ENCODE results near the gene SOD3. TPM values are rescaled to one million over a fixed set of nuclear protein-coding genes. Genes with fewer than 3 reads are reported as not detected.

Gene SOD3
- total and polyA plus RNA-seq, 7 experiments from 2014 or later, result not detected

DNA sequence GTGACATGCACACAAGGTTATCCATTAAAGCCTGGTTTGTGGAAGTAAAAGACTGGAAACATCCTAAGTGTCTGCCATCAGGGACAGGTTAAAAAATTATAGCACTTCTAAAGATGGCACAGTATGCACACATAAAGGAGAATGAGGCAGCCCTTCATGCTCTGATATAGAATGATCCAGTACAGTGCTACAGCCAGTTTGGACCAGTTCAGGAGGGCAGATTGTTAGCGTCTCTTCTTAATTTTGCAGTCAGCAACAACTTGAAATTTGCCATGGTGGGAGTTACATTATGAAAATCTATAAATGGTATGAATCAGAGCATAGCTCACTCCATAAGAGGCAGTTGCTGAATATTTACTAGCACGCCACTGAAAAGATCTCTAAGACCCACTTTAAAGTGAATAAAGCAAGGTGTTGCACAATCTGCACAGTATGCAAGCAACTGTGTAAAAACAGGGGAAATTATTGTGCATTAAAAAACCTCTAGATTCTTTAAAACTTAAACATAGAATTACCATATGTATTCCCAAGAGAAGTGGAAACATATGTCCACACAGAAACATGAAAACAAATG, 20.3 kb upstream of the SOD3 start:
- peaks cover 0 to 7% (median 0%) of the 10 kb centered on the region in 11 donors for H3K9me3 Mint-ChIP-seq
- DNase-seq (no peak), ATAC-seq (no peak)
- no peaks in the 10 kb centered on the region for H3K4me1 ChIP-seq (ENCODE audit: control insufficient read depth in 2 of 2, insufficient read depth in 2 of 2, low read length in 2 of 2)
- CTCF ChIA-PET, result no interaction called here
- no peak overlapping the region for H3K27ac Mint-ChIP-seq
- no peak overlapping the region for H3K27ac ChIP-seq (ENCODE audit: low read depth, low read length)
- peaks cover 0 to 1% (median 0%) of the 10 kb centered on the region in 7 donors for H3K4me1 Mint-ChIP-seq
- intact Hi-C loops (cut with micrococcal nuclease), result no loop called here
- H3K27me3 Mint-ChIP-seq, result peaks cover 0 to 20% (median 5%) of the 10 kb centered on the region in 5 donors
- H3K4me3 Mint-ChIP-seq, result no peak overlapping the region
- POLR2A ChIA-PET, result no interaction called here
- H3K4me3 ChIP-seq (ENCODE audit: low read length), result no peak overlapping the region
- H3K27me3 ChIP-seq (ENCODE audit: control insufficient read depth in 2 of 2, insufficient read depth in 2 of 2, low read length in 2 of 2), result no peaks in the 10 kb centered on the region
- H3K36me3 ChIP-seq (ENCODE audit: control insufficient read depth in 2 of 3, insufficient read depth in 3 of 3, low read length in 3 of 3), result no peaks in the 10 kb centered on the region
- no peaks in the 10 kb centered on the region for H3K36me3 Mint-ChIP-seq
- no peaks in the 10 kb centered on the region for H3K9me3 ChIP-seq (ENCODE audit: control insufficient read depth in 2 of 3, low read length in 3 of 3)

DNA sequence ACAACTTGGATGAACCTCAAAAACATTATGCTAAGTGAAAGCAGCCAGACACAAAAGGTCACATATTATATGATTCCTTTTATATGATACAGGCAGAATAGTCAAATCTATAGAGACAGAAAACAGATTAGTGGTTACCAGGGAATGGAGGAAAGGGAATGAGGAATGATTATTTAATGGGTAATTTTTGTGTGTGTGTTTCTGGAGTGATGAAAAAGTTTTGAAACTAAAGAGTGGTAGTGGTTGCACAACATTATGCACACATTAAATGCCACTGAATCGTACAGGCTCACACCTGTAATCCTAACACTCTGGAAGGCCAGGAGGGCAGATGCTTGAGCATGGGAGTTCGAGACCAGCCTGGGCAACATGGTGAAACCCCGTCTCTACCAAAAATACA, 19.6 kb upstream of the SOD3 start:
- H3K9me3 Mint-ChIP-seq, result peaks cover 0 to 7% (median 0%) of the 10 kb centered on the region in 11 donors
- intact Hi-C loops (cut with micrococcal nuclease), result no loop called here
- H3K27me3 Mint-ChIP-seq, result peaks cover 0 to 16% (median 5%) of the 10 kb centered on the region in 5 donors
- no peak for ATAC-seq
- ChIA-PET CTCF (no interaction called here), POLR2A (no interaction called here)
- no peaks in the 10 kb centered on the region for H3K36me3 ChIP-seq (ENCODE audit: control insufficient read depth in 2 of 3, insufficient read depth in 3 of 3, low read length in 3 of 3)
- no peak overlapping the region for H3K27ac ChIP-seq (ENCODE audit: low read depth, low read length)
- no peak for DNase-seq
- H3K4me3 ChIP-seq (ENCODE audit: low read length), result no peak overlapping the region
- H3K36me3 Mint-ChIP-seq, result no peaks in the 10 kb centered on the region
- no peak overlapping the region for H3K27ac Mint-ChIP-seq
- H3K4me3 Mint-ChIP-seq, result no peak overlapping the region
- no peaks in the 10 kb centered on the region for H3K4me1 Mint-ChIP-seq
- H3K4me1 ChIP-seq (ENCODE audit: control insufficient read depth in 2 of 2, insufficient read depth in 2 of 2, low read length in 2 of 2), result no peaks in the 10 kb centered on the region
- no peaks in the 10 kb centered on the region for H3K27me3 ChIP-seq (ENCODE audit: control insufficient read depth in 2 of 2, insufficient read depth in 2 of 2, low read length in 2 of 2)
- H3K9me3 ChIP-seq (ENCODE audit: control insufficient read depth in 2 of 3, low read length in 3 of 3), result no peaks in the 10 kb centered on the region

DNA sequence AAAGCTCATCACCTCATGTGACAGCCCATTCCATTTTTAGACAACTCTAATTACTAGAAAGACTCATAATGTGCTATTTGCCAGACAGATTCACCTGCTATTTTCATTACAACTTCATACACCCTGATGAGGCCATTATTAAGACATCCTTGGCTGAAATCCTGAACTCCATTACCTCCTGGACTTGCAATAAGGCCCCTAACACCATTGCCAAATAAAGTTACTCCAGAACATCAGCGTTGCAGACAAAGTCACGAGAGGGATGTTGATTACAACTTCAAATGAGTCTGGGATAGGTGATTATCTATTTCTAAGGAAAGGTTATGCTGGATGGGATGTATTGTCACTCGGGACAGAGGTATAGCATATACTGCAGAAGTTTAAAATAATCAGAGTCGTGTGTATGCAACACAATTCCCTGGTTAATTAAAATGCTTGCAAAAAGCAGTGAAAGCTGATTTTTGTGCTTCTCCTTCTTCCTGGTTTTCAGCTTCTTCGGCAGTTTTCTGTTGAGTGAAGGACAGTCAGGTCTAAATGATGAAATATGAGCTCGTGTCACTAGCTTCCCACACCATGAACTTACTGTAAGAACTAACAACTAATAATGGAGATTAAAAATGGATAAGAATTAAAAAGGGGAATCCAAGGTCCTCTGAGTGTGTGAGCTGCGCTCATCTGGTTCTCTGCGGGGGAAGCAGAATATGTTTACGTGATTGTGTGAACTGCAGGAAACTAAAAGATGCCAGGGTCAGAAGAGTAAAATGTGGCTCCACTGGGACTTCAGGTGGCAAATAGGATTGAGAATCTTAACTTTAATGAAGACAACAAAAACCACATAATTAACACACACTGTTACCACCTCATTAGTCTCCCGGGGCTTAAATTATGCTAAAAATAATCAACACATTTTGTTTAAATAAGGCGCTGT, 17.6 kb upstream of the SOD3 start:
- no peaks in the 10 kb centered on the region for H3K27me3 ChIP-seq (ENCODE audit: control insufficient read depth in 2 of 2, insufficient read depth in 2 of 2, low read length in 2 of 2)
- Mint-ChIP-seq H3K9me3 (peaks cover 0 to 4% (median 0%) of the 10 kb centered on the region in 11 donors), H3K36me3 (no peaks in the 10 kb centered on the region), H3K27ac (no peak overlapping the region), H3K4me1 (no peaks in the 10 kb centered on the region), H3K27me3 (peaks cover 0 to 16% (median 5%) of the 10 kb centered on the region in 5 donors), H3K4me3 (no peak overlapping the region)
- intact Hi-C loops (cut with micrococcal nuclease), result no loop called here
- H3K9me3 ChIP-seq (ENCODE audit: control insufficient read depth in 2 of 3, low read length in 3 of 3), result no peaks in the 10 kb centered on the region
- H3K27ac ChIP-seq (ENCODE audit: low read depth, low read length), result no peak overlapping the region
- no peak for ATAC-seq
- no peak for DNase-seq
- ChIA-PET CTCF (interaction anchor here (0.7 kb wide), 1 partner anchor 786 kb away, joined by 3 read pairs; no protein-coding TSS in a partner anchor), POLR2A (no interaction called here)
- H3K4me1 ChIP-seq (ENCODE audit: control insufficient read depth in 2 of 2, insufficient read depth in 2 of 2, low read length in 2 of 2), result no peaks in the 10 kb centered on the region
- no peaks in the 10 kb centered on the region for H3K36me3 ChIP-seq (ENCODE audit: control insufficient read depth in 2 of 3, insufficient read depth in 3 of 3, low read length in 3 of 3)
- H3K4me3 ChIP-seq (ENCODE audit: low read length), result no peak overlapping the region

DNA sequence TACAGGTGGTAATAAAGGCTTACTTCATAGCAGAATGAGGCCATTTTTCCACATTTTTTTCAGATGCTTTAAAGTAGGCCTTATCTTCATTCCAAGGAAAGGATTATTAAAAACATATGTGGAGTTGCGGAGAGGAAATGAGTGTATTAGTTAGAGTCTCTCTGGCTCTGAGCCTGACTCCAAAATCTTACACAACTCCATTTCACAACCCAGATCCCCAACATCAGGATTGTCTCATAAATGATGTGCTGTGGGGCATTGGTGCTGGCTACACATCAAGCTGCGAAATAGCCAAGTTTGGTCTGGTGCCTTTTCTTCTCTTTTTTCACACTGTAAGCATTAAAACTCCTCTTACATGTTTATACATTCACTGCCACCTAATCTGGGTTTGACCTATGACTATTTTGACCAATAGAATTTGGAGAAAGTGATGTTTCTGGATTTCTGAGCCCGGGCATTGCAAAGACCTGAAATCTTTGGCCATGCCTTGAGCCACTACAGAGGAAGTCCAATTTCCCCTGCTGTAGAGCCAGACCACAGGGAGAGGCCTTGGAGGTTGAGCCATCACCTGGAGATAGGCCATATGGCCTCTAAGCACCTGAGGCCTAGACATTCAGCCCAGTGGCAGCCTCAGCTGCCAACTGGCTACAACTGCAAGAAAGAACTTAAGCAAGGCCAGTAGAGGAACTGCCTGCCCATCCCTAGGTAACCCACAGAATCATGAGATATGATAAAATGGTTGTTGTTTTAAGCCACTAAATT, 16.7 kb upstream of the SOD3 start:
- Histone ChIP-seq H3K9me3 (ENCODE audit: control insufficient read depth in 2 of 3, low read length in 3 of 3) (no peaks in the 10 kb centered on the region), H3K4me1 (ENCODE audit: control insufficient read depth in 2 of 2, insufficient read depth in 2 of 2, low read length in 2 of 2) (no peaks in the 10 kb centered on the region), H3K27ac (ENCODE audit: low read depth, low read length) (no peak overlapping the region), H3K27me3 (ENCODE audit: control insufficient read depth in 2 of 2, insufficient read depth in 2 of 2, low read length in 2 of 2) (no peaks in the 10 kb centered on the region), H3K4me3 (ENCODE audit: low read length) (no peak overlapping the region), H3K36me3 (ENCODE audit: control insufficient read depth in 2 of 3, insufficient read depth in 3 of 3, low read length in 3 of 3) (no peaks in the 10 kb centered on the region)
- Mint-ChIP-seq H3K9me3 (peaks cover 0 to 5% (median 0%) of the 10 kb centered on the region in 11 donors), H3K36me3 (no peaks in the 10 kb centered on the region), H3K4me1 (no peaks in the 10 kb centered on the region), H3K4me3 (no peak overlapping the region), H3K27me3 (peaks cover 0 to 16% (median 7%) of the 10 kb centered on the region in 5 donors), H3K27ac (no peak overlapping the region)
- DNase-seq (no peak), ATAC-seq (no peak)
- CTCF ChIA-PET, result interaction anchor here (0.7 kb wide), 1 partner anchor 785 kb away, joined by 3 read pairs; no protein-coding TSS in a partner anchor
- POLR2A ChIA-PET, result no interaction called here
- intact Hi-C loops (cut with micrococcal nuclease), result no loop called here

DNA sequence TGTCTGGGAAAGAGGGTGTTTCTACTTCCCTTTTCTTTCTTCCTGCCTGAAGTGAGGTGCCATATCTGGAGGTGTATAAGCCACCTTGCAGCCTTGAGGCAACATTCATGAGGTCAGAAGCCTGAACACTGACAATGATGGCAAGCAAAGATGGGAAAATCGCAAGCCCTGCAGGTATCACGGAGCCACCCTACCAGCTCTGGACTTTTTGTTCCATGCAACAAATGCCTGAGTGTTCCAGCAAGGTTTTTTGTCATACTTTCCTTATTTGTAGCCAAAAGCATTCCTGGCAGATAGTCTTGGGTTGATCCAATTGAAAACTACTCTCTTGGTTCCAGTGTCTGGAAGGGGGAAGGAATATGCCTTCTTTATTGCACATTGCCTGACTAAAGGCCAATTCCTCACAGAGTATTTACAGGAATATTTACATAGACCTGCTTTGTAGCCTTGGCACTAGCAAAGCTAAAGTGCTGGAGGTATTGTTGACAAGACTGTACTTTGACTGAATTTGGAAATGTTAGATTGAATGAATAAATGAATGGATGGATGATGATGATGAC, 14.4 kb upstream of the SOD3 start:
- intact Hi-C loops (cut with micrococcal nuclease), result no loop called here
- H3K27ac Mint-ChIP-seq, result no peak overlapping the region
- peaks cover 0 to 6% (median 0%) of the 10 kb centered on the region in 11 donors for H3K9me3 Mint-ChIP-seq
- Histone ChIP-seq H3K27me3 (ENCODE audit: control insufficient read depth in 2 of 2, insufficient read depth in 2 of 2, low read length in 2 of 2) (no peaks in the 10 kb centered on the region), H3K4me1 (ENCODE audit: control insufficient read depth in 2 of 2, insufficient read depth in 2 of 2, low read length in 2 of 2) (no peaks in the 10 kb centered on the region), H3K4me3 (ENCODE audit: low read length) (no peak overlapping the region), H3K36me3 (ENCODE audit: control insufficient read depth in 2 of 3, insufficient read depth in 3 of 3, low read length in 3 of 3) (no peaks in the 10 kb centered on the region), H3K9me3 (ENCODE audit: control insufficient read depth in 2 of 3, low read length in 3 of 3) (no peaks in the 10 kb centered on the region), H3K27ac (ENCODE audit: low read depth, low read length) (no peak overlapping the region)
- H3K27me3 Mint-ChIP-seq, result peaks cover 0 to 11% (median 4%) of the 10 kb centered on the region in 5 donors
- H3K4me1 Mint-ChIP-seq, result no peaks in the 10 kb centered on the region
- POLR2A ChIA-PET, result no interaction called here
- no peak for ATAC-seq
- CTCF ChIA-PET, result no interaction called here
- no peak overlapping the region for H3K4me3 Mint-ChIP-seq
- H3K36me3 Mint-ChIP-seq, result no peaks in the 10 kb centered on the region
- no peak for DNase-seq

DNA sequence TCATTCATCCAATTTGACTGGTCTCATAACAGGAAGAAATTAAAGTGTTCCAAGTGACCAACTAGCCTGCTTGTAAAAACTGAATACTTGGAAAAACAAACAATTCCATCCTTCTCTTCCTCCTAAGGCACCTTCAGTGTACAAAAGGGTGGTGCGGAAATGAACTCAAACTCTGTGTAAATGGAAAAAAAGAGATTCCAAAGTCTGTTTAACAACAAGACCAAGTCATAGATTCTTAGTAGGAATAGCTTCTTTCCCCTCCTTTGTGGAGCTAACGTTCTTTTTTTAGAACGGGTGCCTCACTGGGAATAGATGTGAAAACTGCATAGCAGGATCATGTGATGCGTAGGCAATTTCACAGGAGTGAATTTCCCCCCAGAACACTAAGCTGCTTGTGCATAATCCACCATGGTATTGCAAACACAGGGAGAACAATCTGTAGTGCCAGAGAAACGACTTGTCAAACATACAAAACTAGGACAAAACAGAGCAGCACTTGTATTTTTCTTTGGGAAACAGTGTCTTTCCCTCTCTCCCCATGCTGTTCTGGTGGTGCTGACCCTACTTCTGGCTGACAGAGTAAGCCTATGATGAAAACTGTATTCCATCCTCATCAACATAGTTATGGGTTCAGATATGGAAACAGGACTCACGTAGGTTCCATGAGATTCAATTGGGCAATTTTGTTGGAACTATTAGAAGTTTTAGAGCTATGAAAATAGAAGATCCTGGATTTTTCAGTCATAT, 13.2 kb upstream of the SOD3 start:
- Histone ChIP-seq H3K27ac (ENCODE audit: low read depth, low read length) (no peak overlapping the region), H3K9me3 (ENCODE audit: control insufficient read depth in 2 of 3, low read length in 3 of 3) (no peaks in the 10 kb centered on the region), H3K4me1 (ENCODE audit: control insufficient read depth in 2 of 2, insufficient read depth in 2 of 2, low read length in 2 of 2) (no peaks in the 10 kb centered on the region), H3K36me3 (ENCODE audit: control insufficient read depth in 2 of 3, insufficient read depth in 3 of 3, low read length in 3 of 3) (no peaks in the 10 kb centered on the region), H3K4me3 (ENCODE audit: low read length) (no peak overlapping the region), H3K27me3 (ENCODE audit: control insufficient read depth in 2 of 2, insufficient read depth in 2 of 2, low read length in 2 of 2) (no peaks in the 10 kb centered on the region)
- peaks cover 0 to 11% (median 4%) of the 10 kb centered on the region in 5 donors for H3K27me3 Mint-ChIP-seq
- CTCF ChIA-PET, result no interaction called here
- no peak for ATAC-seq
- H3K4me1 Mint-ChIP-seq, result no peaks in the 10 kb centered on the region
- peaks cover 0 to 9% (median 2%) of the 10 kb centered on the region in 11 donors for H3K9me3 Mint-ChIP-seq
- no peaks in the 10 kb centered on the region for H3K36me3 Mint-ChIP-seq
- H3K4me3 Mint-ChIP-seq, result no peak overlapping the region
- H3K27ac Mint-ChIP-seq, result no peak overlapping the region
- POLR2A ChIA-PET, result no interaction called here
- intact Hi-C loops (cut with micrococcal nuclease), result no loop called here
- no peak for DNase-seq

All from naive thymus-derived CD4-positive, alpha-beta T cell (primary cell).